ENCODE data around the gene KCNT2. TPM values are rescaled to one million over a fixed set of nuclear protein-coding genes. Genes with fewer than 3 reads are reported as not detected.

The KCNT2 gene
- total and polyA plus RNA-seq, 2 experiments from 2014 or later = 1.2 to 8.8 TPM

DNA sequence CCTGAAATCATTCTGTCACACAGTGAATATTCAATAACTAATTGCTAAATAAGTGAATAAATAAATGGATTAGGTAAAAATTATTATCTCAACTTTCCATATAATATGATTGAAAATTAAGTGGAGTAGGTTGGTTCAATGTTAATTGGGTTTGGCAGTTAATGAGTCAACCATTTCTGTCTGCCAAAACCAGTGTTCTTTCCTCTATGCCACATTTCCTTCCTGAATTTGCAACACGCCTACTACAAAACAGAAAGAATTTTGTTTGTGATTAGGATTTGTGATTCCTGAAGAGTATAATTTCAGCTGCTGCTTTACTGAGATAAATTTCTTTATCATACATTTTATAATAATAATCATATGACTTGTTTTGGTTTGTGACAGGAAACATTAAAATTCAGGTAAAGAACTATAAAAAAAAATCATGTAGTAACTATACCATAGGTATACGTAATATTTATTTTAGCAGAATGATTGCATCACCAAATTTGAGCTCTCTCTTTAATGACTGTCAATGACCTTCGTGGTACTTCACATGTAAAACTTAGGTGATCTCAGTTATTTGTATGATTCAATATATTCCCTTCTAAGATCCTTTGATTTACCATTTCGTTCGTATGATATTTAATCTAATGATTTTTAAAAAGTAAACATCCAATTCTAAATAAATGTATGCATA, 241.3 kb downstream of the KCNT2 start:
- WGBS (ENCODE audit: low lambda C conversion rate, missing lambda C conversion rate) = 90% methylated on average over 5 of the region's 5 CpGs
- no peak overlapping the region for H3K27ac ChIP-seq
- H3K4me1 ChIP-seq (ENCODE audit: insufficient read depth) = no peaks in the 10 kb centered on the region
- no peak overlapping the region for H2AFZ ChIP-seq
- TF ChIP-seq, protein P1, sequence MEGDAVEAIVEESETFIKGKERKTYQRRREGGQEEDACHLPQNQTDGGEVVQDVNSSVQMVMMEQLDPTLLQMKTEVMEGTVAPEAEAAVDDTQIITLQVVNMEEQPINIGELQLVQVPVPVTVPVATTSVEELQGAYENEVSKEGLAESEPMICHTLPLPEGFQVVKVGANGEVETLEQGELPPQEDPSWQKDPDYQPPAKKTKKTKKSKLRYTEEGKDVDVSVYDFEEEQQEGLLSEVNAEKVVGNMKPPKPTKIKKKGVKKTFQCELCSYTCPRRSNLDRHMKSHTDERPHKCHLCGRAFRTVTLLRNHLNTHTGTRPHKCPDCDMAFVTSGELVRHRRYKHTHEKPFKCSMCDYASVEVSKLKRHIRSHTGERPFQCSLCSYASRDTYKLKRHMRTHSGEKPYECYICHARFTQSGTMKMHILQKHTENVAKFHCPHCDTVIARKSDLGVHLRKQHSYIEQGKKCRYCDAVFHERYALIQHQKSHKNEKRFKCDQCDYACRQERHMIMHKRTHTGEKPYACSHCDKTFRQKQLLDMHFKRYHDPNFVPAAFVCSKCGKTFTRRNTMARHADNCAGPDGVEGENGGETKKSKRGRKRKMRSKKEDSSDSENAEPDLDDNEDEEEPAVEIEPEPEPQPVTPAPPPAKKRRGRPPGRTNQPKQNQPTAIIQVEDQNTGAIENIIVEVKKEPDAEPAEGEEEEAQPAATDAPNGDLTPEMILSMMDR (IDR thresholded peaks at IDR 0.05; ENCODE audit: poor library complexity) = no peak
- TF ChIP-seq EZH2phosphoT487 (IDR thresholded peaks at IDR 0.05; ENCODE audit: low read depth, severe bottlenecking, unreplicated experiment) (no peak), EZH2 (IDR thresholded peaks at IDR 0.05; ENCODE audit: borderline replicate concordance) (no peak)
- no peaks in the 10 kb centered on the region for H3K36me3 ChIP-seq (replicated peaks; ENCODE audit: insufficient read depth, low read depth)
- no peaks in the 10 kb centered on the region for H3K27me3 ChIP-seq
- no peak overlapping the region for H3K4me2 ChIP-seq
- no peak overlapping the region for H3K4me3 ChIP-seq
- H3K9me2 ChIP-seq (replicated peaks; ENCODE audit: insufficient read depth) = no peaks in the 10 kb centered on the region
- no peaks in the 10 kb centered on the region for H4K20me1 ChIP-seq (ENCODE audit: insufficient read depth, poor library complexity, severe bottlenecking)
- no peak for DNase-seq (ENCODE audit: low spot score)
- no peaks in the 10 kb centered on the region for H3K9me3 ChIP-seq (ENCODE audit: low read depth)
- H3K79me2 ChIP-seq = no peaks in the 10 kb centered on the region

DNA sequence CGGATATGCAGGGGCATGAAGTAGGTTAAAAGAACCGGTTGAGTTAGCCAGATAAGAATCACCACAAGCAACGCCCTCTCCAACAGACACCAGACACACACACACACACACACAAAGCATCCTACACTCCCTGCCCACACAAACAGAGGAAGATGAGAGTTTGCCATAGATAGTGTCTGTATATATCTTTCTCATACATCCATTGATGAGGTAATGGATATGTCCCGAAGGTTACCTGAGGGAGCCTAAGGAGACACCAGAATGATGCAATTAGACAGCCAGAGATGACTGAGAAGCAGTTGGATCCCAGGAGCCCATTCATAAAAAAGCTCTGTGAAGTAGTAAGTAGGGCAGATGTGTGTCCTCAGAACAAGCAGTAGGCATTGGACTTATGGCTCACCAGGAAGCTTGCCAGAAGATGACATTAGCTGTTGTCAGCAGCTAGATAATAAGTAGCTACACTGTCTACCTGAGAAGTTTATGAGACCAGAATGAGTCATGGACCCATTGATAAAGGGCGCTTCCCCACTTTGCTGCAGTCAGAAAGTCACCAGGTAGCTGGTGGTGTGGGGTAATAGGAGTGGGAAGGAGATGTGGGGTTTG, 247.0 kb downstream of the KCNT2 start:
- no peaks in the 10 kb centered on the region for H3K27me3 ChIP-seq
- H4K20me1 ChIP-seq (ENCODE audit: insufficient read depth, poor library complexity, severe bottlenecking) = no peaks in the 10 kb centered on the region
- H3K4me1 ChIP-seq (ENCODE audit: insufficient read depth) = no peaks in the 10 kb centered on the region
- peak; percentile 66 for DNase-seq (ENCODE audit: low spot score)
- no peak overlapping the region for H3K4me2 ChIP-seq
- H3K79me2 ChIP-seq = no peaks in the 10 kb centered on the region
- no peaks in the 10 kb centered on the region for H3K36me3 ChIP-seq (replicated peaks; ENCODE audit: insufficient read depth, low read depth)
- no peak overlapping the region for H3K27ac ChIP-seq
- H3K9me3 ChIP-seq (ENCODE audit: low read depth) = no peaks in the 10 kb centered on the region
- no peaks in the 10 kb centered on the region for H3K9me2 ChIP-seq (replicated peaks; ENCODE audit: insufficient read depth)
- H3K4me3 ChIP-seq = no peak overlapping the region
- 60% methylated on average over 5 of the region's 5 CpGs for WGBS (ENCODE audit: low lambda C conversion rate, missing lambda C conversion rate)
- TF ChIP-seq EZH2 (IDR thresholded peaks at IDR 0.05; ENCODE audit: borderline replicate concordance) (no peak), EZH2phosphoT487 (IDR thresholded peaks at IDR 0.05; ENCODE audit: low read depth, severe bottlenecking, unreplicated experiment) (no peak)
- TF ChIP-seq, protein P1 (IDR thresholded peaks at IDR 0.05; ENCODE audit: poor library complexity) = no peak
- H2AFZ ChIP-seq = no peak overlapping the region

DNA sequence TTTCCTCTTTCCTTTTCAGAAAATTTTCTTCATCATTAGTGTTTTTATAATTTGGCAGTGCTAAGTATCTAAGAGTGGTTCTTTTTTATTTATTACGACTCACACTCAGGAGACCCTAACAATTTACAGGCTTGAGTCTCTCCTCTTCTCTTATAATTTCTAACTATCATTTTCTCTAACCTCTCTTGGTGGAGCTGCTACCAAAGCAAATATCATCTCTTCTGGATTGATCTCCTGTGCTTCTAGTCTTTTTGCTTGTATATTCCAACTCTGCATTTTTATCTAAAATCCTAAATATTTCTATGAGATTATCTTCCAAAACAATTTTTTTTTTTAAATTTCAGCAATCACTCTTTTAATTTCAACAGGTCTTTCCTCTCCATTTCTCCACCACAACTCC, 250.3 kb downstream of the KCNT2 start:
- Histone ChIP-seq H3K9me3 (ENCODE audit: low read depth) (no peaks in the 10 kb centered on the region), H3K36me3 (replicated peaks; ENCODE audit: insufficient read depth, low read depth) (no peaks in the 10 kb centered on the region), H3K27me3 (no peaks in the 10 kb centered on the region), H3K4me3 (no peak overlapping the region), H3K79me2 (no peaks in the 10 kb centered on the region), H3K9me2 (replicated peaks; ENCODE audit: insufficient read depth) (no peaks in the 10 kb centered on the region), H3K27ac (no peak overlapping the region), H3K4me1 (ENCODE audit: insufficient read depth) (no peaks in the 10 kb centered on the region), H2AFZ (no peak overlapping the region), H3K4me2 (no peak overlapping the region), H4K20me1 (ENCODE audit: insufficient read depth, poor library complexity, severe bottlenecking) (no peaks in the 10 kb centered on the region)
- DNase-seq (ENCODE audit: low spot score) = no peak
- no peak for TF ChIP-seq EZH2 (IDR thresholded peaks at IDR 0.05; ENCODE audit: borderline replicate concordance)
- no peak for TF ChIP-seq EZH2phosphoT487 (IDR thresholded peaks at IDR 0.05; ENCODE audit: low read depth, severe bottlenecking, unreplicated experiment)
- TF ChIP-seq, protein P1 (IDR thresholded peaks at IDR 0.05; ENCODE audit: poor library complexity) = no peak
- WGBS (ENCODE audit: low lambda C conversion rate, missing lambda C conversion rate) = 97% methylated on average over 1 of the region's 1 CpG
